Measurements from ENCODE around the gene SPEN.
A peak's percentile ranks its signal among the peaks of the same experiment; 100 is the strongest.
"Not testable (repeated sequence)": the region's sequence is repeated elsewhere in the genome, so short reads cannot be mapped to it uniquely, and the experiment has no call there.

Gene SPEN

DNA sequence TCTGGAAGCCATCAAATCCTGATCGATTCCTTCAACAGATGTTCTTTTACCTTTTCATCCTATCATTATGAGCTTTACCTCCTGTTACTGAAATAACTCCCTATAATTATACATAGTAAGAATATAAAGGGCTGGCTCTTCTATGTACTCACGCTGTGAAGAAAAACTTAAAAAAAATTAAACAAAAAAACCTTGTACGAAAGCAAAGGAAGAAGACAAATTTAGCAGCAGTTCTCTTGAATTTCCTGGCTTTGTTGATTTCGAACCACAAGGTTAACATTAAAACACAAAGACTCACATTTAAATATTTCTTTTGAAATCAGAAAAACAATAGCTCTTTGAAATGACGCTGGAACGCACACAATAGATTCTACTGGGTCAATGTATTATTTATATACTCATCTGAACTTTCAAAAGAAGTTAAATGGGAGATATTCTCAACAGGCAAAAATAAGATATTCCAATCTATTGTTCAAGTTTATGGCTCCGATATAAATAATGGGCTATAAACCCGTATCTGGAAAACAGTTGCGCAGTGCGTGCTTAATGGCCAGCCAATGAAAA, 13.6 kb upstream of the SPEN start:
- DNase-seq (ENCODE audit: insufficient read length, low spot score) (peak; percentile 75), FAIRE-seq (no peak)

DNA sequence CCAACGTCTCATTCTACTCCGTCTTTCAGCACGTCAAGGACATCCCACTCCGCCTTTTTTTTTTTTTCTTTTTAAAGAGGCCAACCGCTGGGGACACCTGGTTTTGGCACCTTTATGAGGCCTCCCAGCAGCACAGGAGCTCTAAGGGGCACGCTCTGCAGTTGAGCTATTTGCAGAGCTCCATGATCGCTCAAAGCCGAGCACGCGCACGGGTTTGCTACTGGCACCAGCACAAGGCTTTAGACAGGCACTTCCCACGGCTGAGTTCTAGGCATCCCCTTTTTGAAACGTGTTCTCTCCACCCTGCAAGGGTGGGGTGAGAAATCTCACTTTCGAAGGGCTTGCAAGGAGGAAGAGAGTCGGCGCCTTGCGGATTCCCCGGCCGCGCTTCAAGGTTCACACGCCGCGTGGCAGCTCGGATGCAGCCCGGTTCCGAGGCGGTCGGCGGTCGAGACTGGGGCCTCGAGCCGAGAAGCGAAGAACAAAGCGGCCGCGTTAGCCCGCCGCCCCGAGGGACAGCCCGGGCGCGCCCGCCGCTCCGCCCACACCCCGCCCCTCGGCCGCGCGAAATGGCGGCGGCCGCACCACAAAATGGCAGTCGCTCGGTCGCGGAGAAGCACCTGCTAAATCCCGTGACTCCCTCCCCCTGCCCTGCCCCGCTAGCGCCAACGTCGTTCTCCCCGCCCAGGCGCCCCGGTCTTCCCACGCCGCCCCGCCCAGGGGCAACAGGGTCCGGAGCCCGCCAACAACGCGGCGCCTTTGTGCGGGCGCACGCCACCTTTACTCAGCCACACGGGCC, 12.9 kb upstream of the SPEN start:
- FAIRE-seq (peak; percentile 38), DNase-seq (ENCODE audit: insufficient read length, low spot score) (peak; percentile 69)

DNA sequence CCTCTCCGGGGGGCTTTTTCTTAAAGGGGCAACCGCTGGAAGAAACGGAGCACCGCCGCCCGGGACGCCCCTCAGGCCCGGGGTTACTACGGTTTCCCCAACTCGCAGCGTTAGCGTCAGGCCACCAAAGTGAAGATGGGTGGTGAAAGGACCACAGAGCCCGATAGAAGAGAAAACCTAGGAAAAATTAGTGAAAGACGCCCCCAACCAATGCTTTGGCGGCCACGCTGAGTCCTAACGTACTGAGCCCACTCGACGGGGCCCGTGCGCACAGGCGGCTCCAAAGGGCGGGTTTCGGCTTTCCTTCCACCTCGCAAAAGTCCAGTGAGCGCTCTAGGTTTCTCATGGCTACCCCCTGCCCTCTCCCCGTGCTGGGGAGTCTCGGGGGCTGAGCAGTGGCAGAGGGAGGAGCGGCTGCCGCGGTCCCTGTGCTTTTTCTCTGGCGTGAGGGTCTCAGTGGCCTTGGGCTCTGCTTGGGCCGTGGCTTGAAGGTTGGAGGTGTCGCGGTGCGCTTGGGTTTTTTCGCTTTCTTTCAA, 12.2 kb upstream of the SPEN start:
- FAIRE-seq (no peak), DNase-seq (ENCODE audit: insufficient read length, low spot score) (peak; percentile 20)

DNA sequence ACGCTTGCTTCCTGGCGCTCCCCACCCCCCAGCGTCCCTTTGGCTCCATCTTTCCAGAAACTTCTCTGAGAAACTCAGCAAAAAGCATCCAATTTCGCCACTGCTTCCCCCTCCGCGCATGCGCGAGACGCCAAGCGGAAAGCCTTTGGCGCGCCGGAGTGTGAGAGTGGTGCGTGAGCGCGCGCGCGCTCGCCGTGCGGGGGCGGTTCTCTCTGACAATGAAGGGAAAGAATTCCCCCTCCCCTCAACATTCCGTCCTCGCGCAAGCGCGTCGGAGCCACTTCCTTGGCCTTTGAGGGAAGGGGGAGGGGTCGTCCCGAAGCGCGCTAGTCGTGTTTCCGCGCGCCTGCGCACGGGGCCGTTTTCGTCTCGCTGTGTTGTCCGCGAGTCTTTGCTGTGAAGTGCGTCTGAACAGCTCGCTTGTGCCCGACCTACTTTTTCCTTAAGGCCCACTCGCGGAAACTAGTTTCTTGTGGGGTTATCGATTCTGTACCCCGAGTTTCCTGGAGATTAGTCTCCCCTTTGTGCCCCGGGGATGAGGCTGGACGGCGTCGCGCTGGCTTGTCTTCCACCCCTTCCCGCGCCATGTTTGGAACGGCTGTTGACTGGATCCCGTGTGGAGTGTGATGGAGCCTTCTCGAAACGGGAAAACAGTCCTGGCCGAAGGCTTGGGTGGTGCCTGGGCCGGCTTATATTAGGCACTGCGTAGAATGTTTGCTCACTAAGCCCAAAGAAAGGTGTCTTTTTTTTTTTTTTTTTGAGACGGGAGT, 11.6 kb upstream of the SPEN start:
- DNase-seq (ENCODE audit: insufficient read length, low spot score), result peak; percentile 93
- peak; percentile 88 for FAIRE-seq

DNA sequence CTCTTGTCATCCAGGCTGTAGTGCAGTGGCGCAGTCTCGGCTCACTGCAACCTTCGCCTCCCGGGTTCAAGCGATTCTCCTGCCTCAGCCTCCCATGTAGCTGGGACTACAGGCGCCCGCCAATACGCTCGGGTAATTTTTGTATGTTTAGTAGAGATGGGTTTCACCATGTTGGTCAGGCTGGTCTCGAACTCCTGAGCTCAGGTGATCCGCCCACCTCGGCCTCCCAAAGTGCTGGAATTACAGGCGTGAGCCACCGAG, 11.1 kb upstream of the SPEN start:
- not testable (repeated sequence) for FAIRE-seq; DNase-seq (ENCODE audit: insufficient read length, low spot score)

DNA sequence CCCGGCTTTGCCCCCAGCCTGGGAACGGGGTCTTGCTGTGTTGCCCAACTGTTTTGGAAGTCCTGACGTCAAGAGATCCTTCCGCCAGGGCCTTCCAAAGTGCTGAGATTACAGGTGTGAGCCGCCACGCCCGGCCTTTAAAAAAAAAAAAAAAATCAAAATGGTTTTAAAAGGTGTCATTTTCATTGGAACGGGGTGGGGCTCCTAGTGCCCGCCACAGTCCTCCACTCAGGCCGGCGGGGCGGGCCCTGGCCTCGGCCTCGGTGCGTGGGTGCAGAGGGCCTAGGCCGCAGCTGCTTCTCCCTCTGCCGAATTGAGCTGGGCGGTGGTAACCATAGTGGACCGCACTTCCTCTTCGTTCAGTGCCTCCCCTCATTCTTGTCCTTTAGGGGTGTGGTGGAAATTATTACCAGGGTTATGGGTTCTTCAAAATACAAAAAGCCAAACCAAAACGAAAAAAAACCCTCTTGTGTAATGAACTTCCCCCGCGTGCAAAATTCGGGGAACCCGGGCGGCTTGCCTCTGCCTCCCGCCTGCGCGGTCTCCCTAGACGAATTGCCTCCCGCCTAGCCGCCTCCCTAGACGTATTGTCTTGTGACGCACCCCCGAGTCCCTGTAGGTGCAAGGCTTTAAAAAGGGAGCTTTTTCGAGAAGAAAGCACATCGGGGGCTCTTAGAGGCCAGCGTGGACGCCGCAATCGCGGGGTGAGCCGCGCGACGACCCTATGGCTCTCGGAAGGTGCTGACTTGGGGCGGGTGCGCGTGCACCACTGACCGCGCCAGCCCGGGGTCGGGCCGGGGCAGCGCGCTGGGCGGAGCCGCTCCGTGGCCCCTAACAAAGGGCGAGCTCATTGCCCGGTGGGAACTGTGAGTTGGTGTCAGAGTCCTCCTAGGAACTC, 10.5 kb upstream of the SPEN start:
- FAIRE-seq (no peak), DNase-seq (ENCODE audit: insufficient read length, low spot score) (no peak)

DNA sequence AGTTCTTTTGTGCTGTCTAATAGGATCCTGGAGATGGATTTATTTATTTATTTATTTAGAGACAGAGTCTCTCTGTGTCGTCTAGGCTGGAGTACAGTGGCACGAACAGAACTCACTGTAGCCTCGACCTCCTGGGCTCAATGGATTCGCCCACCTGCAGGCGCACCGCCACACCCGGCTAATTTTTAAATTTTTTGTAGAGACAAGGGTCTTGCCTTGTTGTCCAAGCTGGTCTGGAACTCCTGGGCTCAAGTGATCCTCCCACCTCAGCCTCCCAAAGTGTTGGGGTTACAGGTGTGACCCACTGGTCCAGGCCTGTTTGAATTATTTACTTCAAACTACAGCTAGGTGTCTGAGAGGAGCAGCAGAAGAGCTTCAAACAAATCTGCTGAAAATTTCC, 9.6 kb upstream of the SPEN start:
- no peak for FAIRE-seq
- DNase-seq (ENCODE audit: insufficient read length, low spot score), result no peak

DNA sequence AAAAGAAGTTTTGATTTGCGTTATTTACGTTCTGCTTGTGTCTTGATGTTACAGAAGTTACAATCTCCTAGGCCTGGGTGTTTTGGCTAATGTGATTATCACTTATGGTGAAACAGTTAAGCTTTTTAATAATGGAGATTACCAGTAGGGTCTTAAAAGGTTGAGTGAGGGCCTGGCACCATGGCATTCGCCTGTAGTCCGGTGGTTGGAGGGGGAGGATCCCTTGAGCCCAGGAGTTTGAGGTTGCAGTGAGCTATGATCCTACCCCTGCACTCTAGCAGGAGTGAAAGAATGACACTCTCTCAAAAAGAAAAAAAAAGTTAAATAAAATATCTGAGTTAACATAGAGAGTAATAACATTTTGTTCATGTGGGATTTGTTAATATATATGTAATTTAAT, 8.8 kb upstream of the SPEN start:
- DNase-seq (ENCODE audit: insufficient read length, low spot score), result no peak
- FAIRE-seq, result no peak

DNA sequence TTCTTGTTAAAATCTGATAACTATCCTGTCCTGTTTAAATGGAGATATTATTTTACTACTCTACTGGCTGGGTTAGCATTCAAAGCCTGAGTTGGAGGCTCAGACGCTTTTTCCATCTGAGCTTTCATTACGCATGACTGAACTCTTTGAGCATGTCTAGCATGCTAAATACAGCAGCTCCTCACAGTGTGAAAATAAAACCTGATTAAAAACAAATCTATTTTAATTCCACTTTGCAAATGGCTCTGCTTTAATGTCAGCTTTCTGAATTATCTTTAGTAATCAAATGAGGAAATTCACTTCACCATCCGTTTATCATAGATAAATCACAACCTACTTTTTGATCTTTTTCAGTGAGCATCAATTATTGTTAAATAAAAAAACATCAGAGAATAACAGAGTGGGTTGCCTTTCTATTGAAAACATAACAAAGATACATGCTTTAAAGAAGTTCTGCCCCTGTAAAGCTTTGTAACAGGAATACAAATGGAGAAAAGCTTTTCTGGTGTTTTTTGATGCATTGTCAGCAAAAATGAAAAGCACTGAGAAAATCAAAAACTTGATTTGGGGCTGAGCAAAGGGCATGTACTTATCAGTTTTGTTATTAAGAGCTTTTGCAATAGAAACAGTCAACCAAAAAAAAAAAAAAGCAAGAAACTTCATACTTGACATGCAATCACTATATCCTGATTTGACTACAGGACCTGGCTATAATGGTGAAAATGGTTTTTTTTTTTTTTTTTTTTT, 3.5 kb upstream of the SPEN start:
- DNase-seq (ENCODE audit: insufficient read length, low spot score) (no peak), FAIRE-seq (no peak)

DNA sequence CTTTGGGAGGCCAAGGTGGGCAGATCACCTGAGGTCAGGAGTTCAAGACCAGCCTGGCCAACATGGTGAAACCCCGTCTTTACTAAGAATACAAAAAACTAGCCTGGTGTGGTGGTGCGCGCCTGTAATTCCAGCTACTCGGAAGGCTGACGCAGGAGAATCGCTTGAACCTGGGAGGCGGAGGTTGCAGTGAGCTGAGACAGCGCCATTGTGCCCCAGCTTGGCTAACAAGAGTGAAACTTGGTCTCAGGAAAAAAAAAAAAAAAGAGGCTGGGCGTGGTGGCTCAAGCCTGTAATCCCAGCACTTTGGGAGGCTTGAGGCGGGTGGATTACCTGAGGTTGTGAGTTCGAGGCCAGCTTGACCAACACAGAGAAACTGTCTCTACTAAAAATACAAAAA, 1.5 kb upstream of the SPEN start:
- FAIRE-seq, result not testable (repeated sequence)

DNA sequence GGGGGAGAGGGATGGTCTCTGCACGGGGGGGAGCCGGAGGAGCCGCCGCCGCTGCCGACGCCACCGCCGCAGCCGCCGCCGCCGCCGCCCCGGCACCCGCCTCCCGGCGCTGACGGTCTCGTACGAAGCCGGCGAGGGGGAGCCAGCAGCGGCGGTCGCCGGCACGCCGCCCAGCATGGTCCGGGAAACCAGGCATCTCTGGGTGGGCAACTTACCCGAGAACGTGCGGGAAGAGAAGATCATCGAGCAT, 311 bp downstream of the SPEN start:
- no peak for FAIRE-seq

More for the DNA sequence above, 1.5 kb upstream of the SPEN start:
- not testable (repeated sequence) for DNase-seq (ENCODE audit: insufficient read length, low spot score)

DNA sequence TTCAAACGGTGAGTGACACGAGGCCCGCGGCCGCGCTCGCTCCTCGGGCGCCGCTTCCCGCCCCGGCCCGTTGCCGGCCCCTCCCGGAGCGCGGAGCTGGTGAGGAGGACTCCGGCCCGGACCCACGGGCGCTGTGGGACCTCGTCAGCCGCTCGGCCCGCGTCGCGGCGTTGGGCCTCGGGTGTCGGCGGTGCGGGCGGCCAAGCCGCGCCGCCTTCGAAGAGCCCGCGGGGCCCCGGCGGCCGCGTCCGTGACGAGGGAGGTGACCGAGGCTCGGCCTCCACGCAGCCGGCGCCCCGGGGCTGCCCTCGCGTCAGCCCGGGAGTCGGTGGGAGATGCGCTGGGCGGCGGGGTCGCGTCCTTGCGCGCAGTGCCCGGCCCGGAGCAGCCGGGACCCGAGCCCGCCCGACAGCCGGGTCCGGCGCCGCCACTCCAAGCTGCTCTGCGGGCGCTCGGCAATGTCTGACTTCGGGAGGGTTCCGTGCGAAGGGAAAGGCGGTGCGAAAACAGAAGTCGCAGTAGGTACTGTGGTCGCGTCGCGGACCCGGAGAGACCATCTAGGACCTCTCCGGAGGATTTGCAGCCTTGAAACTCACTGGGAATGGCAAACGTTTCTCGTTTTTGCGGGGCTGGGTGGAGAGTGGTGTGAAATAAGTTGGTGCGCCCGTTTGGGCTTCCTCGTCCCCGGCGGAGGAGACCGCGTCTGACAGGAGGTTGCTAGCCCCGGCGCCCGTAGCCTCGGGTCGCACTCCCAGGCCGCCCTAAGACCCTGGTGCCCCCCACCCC, 829 bp downstream of the SPEN start:
- no peak for FAIRE-seq
- no peak for DNase-seq (ENCODE audit: insufficient read length, low spot score)

More for the DNA sequence above, 311 bp downstream of the SPEN start:
- DNase-seq (ENCODE audit: insufficient read length, low spot score), result no peak

DNA sequence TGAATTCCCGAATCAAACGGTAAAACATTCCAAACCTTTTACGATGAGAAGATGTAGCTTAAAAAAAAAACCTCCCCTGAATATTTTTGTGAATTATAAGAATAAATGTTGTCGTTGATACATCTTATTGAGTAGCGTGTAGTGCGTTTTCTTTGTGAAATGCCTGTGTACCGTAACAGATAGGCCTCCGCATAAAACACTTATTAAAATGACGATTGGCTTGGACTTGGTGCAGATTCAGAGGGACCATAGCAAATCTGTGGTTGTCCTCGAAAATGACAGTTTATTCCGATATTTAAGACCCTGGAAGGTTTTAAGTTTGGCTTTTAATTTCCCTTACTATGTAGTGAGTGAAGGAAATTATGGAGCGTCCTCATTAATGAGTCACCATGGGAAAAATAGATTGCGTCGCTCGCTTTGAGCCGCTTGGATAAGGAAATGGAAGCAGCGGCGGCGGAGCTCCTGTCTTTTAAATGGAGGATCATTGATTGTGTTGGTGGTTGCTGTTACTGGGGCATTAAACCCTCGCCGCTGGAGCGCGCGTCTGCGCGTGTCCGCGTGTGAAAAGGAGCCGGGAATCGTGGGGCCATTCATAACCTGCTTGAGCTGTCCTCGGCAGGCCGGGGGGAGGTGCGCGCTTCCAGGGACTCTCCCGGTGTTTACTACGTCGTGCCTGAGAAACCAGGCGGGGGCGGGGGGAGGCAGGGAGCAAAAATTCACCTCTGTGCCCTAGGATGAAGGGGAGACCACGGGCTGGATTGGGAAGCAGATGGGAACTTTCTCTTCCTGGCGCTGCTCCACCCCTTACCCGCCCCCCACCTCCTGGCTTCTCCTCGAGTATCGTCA, 1.6 kb downstream of the SPEN start:
- FAIRE-seq, result no peak
- DNase-seq (ENCODE audit: insufficient read length, low spot score), result peak; percentile 63

DNA sequence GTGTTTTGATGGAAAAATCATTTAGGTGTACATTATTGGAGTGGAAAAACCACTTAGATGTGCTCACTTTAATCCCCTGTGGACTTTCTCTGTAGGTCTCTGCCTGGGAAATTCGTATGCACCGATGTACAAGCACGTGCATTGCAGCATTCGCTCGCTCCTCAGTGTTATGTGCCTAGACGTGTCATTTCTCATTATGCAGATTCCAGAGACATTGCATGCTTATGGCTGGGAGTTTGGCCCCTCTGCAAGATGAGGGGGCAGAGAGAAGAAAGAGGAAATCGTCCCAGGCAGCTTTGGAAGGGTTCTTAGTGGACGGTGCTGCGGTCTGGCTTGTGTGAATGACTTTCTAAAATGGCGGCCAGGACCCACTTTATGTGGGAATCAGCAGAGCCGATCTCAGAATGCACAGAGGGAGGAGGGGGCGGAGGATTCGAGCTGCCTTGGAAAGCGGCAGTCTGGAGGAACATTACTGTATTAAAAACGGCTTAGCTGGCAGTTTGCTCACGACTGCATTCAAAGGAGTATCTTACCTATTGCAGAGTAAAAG, 2.3 kb downstream of the SPEN start:
- DNase-seq (ENCODE audit: insufficient read length, low spot score), result peak; percentile 37
- FAIRE-seq, result no peak

DNA sequence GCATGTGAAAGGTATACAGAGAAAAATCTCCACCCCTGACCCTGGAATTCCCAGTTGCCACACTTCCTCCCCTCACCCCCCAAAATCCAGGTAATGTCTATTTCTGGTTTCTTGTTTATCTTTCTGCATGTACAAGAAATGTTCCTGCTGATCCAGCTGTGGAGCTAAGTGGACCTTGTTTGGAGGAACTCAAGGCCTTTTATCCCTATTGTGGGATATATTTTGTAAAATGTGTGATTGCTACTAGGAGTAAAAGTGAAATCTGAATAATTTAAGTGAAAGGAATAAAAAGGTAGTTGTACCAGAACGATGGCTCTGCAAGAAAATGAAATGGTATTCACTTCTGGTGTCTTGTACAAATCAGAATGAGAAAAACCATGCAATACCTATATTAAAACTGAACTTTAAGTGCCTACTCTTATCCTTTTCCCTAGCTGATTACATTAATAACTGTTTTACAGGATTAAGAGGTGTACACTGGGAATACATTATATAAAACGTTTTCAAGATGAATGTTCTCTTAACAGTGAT, 3.0 kb downstream of the SPEN start:
- no peak for DNase-seq (ENCODE audit: insufficient read length, low spot score)
- no peak for FAIRE-seq

DNA sequence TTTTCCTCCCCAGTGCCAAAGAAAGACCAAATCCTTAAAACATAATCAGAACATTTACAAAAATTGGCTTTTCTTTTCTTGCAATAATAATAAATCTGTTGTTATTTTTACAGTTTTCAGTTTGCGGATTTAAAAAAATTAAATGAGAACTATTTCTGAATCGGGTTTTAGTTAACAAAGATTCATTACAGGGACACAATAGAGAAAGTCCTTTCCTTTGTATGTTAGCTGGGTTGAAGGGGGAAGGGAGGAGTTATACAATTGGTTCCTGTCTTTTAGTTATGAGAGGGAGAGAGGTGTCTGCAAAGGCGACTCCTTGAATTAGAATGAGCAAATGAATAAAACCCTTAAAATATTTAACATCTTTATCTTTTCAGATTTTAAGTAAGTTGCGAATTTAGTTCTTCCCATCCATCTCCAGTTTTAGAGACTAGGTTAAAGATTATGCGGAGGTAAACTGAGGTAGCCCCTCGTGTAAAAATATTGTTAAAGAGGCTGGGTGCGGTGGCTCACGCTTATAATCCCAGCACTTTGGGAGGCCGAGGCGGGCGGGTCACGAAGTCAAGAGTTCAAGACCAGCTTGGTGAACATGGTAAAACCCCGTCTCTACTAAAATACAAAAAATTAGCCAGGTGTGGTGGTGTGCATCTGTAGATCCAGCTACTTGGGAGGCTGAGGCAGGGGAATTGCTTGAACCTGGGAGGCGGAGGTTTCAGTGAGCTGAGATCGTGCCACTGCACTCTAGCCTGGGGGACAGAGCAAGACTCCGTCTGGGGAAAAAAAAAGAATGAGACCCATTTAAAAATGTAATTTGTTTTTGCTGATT, 3.9 kb downstream of the SPEN start:
- no peak for DNase-seq (ENCODE audit: insufficient read length, low spot score)
- FAIRE-seq, result no peak

Data from HTR-8/SVneo (cell line).